22Rv1 (cell line): ENCODE data around the gene RANBP3L.

Source experiments
- H3K27ac ChIP-seq: fragments of 450-650 bp; 2 replicates; pipeline ENCODE4 v1.5.1; 2017
- ZFX ChIP-seq: fragments of 450-650 bp; IDR thresholded peaks from 2 replicates; pipeline ENCODE4 v1.6.1; 2017; ENCODE audit warnings: antibody characterized with exemption, borderline replicate concordance
- TF ChIP-seq, protein P1 (sequence below): fragments of 450-650 bp; IDR thresholded peaks from 2 replicates; pipeline ENCODE4 v1.5.1; 2017; ENCODE audit warnings: mild to moderate bottlenecking

Gene RANBP3L

DNA sequence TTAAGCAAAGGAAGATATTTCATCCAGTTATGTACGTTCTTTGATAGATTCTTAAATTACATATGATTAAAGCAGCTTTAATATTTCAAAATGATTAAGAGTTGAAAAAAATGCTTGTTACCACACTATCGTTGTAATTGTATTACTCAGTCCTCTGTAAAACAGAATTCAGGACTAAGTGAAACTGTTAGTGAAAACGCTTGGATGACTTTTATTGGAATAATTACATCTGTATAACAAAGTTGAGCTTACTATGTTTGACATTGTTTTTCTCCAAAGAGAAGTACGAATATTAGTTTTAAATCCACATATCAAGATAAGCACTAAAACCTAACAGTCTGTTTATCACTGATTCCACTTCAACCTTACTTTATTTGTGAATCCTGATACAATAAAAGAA lies 51.3 kb downstream of the RANBP3L start:
- TF ChIP-seq ZFX = no peak
- TF ChIP-seq, protein P1, sequence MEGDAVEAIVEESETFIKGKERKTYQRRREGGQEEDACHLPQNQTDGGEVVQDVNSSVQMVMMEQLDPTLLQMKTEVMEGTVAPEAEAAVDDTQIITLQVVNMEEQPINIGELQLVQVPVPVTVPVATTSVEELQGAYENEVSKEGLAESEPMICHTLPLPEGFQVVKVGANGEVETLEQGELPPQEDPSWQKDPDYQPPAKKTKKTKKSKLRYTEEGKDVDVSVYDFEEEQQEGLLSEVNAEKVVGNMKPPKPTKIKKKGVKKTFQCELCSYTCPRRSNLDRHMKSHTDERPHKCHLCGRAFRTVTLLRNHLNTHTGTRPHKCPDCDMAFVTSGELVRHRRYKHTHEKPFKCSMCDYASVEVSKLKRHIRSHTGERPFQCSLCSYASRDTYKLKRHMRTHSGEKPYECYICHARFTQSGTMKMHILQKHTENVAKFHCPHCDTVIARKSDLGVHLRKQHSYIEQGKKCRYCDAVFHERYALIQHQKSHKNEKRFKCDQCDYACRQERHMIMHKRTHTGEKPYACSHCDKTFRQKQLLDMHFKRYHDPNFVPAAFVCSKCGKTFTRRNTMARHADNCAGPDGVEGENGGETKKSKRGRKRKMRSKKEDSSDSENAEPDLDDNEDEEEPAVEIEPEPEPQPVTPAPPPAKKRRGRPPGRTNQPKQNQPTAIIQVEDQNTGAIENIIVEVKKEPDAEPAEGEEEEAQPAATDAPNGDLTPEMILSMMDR = no peak
- no peak overlapping the region for H3K27ac ChIP-seq

DNA sequence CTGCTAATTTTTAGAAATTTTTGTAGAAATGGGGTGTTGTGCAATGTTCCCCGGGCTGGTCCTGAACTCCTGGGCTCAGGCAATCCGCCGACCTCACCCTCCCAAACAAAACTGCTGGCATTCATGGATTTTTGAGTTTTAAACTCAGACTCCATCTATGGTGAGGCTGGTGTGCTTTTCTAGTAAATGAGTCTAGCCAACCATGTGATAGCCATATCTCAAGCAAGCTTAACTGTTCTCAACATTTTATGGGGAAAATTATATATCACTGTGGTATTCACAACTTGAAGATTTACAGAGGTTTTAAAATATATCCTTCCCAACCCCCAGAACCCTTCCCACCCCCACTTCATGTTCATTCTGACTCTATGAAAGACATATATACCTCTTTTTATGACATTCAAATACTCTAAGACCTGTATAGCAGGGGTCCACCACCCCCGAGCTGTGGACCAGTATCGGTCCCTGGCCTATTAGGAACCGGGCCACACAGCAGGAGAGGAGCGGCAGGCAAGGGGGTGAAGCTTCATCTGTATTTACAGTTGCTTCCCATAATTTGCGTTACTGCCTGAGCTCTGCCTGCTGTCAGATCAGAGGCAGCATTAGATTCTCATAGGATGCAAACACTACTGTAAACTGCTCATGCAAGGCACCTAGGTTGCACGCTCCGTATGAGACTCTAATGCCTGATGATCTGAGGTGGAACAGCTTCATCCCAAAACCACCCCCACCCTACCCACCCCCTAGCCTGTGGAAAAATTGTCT lies 55.5 kb downstream of the RANBP3L start:
- TF ChIP-seq, protein P1 = no peak
- no peak for TF ChIP-seq ZFX
- H3K27ac ChIP-seq = no peak overlapping the region

DNA sequence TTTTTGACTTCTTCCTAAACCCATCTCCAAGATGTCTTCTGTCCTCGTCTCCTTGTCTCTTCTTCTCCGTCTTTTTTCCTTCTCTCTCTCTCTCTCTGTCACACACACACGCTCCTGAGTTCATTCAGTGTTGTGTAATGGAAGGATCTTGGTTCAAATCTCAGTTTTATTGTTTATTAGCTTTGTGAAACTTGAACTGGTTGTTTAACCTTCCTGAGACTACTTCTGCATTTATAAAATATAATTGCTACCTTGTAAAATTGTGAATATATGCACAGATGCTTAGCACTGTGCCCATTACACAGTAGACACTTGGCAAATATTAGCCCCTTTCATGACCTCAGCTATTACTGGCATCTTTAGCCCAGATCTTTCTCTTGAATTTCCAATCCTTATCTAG lies 57.6 kb downstream of the RANBP3L start:
- H3K27ac ChIP-seq = peak overlapping the region; percentile 16; the same call in 1 of the 2 replicates
- TF ChIP-seq ZFX = no peak
- TF ChIP-seq, protein P1 = no peak

DNA sequence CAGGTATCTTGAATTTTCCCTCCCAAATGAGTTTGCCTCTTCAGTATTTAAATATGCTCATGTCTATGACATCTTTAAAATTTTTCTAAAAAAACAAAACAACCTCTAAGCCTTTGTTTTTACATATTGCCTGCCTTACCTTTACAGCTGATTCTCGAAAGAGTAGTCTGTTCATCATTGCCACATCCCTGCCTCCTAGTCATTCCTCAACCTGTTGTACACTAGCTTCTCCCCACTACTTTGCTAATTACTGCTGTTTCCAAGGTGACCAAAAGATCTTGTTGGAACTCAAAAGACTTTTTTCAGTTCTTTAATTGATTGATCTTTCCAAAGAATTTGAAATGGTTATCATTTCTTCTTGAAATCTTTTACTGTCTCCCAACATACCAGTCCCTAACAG lies 58.0 kb downstream of the RANBP3L start:
- no peak for TF ChIP-seq ZFX
- TF ChIP-seq, protein P1 = no peak
- peak overlapping the region; percentile 16; the same call in 1 of the 2 replicates for H3K27ac ChIP-seq

DNA sequence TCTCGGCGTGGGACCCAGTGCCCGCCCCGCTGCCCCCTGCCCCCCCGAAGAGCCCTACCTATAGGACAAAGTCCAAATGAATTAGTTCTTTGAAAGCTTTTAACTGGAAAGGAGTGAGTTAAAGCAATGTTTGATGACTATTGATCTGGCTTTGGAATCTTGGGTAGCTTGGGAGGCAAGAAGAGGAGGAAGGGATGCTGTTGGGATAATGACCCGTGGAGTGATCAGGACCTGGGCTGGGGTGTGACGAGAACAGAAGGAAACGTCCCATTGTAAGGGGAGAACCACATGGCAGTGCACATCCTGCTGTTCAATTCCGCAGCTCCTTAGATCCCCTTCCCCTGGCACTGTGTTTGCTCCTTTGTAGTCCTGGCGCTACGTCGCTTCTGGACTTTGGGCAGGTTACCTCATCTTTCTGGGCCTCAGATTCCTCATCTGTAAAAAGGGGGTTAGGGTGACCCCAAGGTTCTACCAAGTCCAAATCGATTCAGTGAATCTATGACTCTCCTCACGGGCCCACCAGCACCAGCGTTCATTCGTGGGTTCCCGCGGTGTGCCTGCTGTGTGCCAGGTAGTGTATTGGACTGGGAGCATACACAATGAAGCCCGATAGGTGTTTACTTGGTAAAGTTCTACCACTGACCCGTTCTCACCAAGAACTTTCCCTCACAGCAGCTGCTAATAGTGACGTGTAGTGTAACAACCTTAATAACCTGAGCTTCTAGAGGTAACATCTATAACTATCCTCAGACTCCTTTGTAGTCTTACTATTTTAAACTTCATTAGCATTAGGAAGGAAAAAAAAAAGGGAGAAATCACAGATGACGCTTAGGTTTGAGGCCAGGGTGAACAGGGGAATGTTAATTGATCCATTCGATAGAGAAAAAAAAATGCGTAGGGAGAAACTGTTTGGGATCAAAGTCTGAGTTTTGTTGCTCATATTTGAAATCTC lies 58.9 kb downstream of the RANBP3L start:
- no peak for TF ChIP-seq ZFX
- TF ChIP-seq, protein P1 = no peak
- H3K27ac ChIP-seq = peak overlapping the region; percentile 94

DNA sequence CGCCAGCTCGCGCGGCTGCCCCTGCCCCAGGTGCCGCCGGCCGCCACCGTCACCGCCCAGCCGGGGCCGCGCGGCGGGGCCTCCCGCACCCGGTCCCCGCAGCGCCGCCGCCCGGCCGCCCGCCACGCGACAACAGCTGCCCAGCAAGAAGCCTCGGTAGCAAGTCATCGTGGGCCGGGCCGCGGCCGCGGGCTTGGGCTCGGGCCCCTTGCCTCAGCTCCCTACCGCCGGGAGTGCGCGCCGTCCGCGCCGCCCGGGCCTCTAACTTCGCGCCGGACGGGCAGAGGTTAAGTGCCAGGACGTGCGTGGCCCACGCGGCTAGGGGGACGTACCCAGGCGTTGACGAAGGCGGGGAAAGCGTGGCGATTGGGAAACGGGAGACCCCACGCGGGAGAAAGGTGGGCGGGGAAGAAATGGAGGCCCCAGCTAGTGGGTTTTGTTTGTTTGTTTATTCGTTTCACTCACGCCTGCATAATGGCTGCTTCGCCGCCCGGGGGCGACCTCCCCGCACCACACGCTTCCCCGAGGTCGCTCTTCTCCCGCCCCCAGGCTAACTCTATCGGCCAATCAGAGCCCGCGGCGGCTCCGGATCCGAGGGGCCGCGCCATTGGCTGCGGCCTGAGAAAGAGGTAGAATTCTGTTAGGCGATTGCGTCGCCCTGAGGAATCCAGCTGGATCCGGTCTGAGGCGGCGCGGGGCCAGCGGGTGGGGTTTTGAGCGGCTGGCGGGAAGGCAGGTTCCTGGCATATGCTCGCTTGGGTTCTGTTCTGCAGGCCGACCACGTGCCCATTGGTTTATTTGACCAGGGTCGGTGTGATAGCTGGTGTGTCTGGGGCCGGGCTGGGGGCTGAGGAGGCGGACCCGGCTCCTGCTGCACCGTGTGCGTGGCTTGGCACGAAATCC lies 59.8 kb downstream of the RANBP3L start, which contains the start of gene NADK2:
TSS of gene NADK2 (minus strand) at position 295 of the 903 bp plus-strand sequence. CDS start at position 168, 127 bp downstream.
- H3K27ac ChIP-seq = peak within 1 kb of the TSS; percentile 94

More for the DNA sequence above, 59.8 kb downstream of the RANBP3L start, which contains the start of gene NADK2:
- TF ChIP-seq ZFX = no peak
- TF ChIP-seq, protein P1 = peak; percentile 81
